Measurements from ENCODE around the gene GASK1A. TPM values are rescaled to one million over a fixed set of nuclear protein-coding genes. Genes with fewer than 3 reads are reported as not detected.

GASK1A gene
- total and polyA plus RNA-seq, 10 of the 15 experiments (the other 5 are each of a cell fraction or from before 2014, with no cell fraction given), result 0.18 TPM; not detected in 9

DNA sequence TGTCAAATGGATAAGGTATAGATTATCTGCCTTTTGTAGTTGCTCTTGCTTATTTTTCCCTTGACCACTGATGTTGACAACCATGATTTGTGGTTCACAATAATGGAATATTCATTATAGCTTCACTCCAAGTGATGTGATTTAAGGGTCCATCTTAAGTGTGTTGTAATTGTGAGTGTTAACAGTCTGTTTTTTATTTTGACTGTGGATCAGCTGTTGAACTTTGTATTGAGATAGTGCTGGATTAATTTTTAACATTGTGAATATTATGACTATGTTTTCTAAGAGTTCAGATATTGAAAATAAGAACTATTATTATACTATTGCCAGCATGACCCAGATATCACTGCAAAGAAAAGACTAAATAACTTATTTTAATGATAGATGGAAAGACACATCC lies 8.6 kb upstream of the GASK1A start:
- no peak overlapping the region for H3K4me3 ChIP-seq
- no peak for DNase-seq (ENCODE audit: low read depth, low spot score)
- ChIA-PET POLR2A (interaction anchor here (0.7 kb wide), 1 partner anchor 9 kb away, joined by 3 read pairs; the partner anchor contains the start of gene GASK1A), CTCF (interaction anchor here (1.1 kb wide), 1 partner anchor 8 kb away, joined by 5 read pairs; no protein-coding TSS in a partner anchor), SMC1A (ENCODE audit: uncharacterized antibody, unreplicated experiment) (interaction anchor here (2.0 kb wide), 1 partner anchor 9 kb away, joined by 8 read pairs; no protein-coding TSS in a partner anchor), RAD21 (ENCODE audit: unreplicated experiment) (no interaction called here)
- BruUV-seq (replicated peaks), result no TSS peak
- H3K4me2 ChIP-seq (ENCODE audit: control insufficient read depth, insufficient read depth), result no peak overlapping the region
- no peaks in the 10 kb centered on the region for H3K36me3 ChIP-seq (ENCODE audit: control insufficient read depth in 2 of 2, insufficient read depth in 2 of 2, low read length in 1 of 2)
- TF ChIP-seq KLF5 (IDR thresholded peaks at IDR 0.05; ENCODE audit: partially characterized antibody) (no peak), SIN3A (IDR thresholded peaks at IDR 0.05; ENCODE audit: low read depth, low read length) (no peak), BCL11A (IDR thresholded peaks at IDR 0.05; ENCODE audit: low read depth, low read length) (no peak), SMAD1 (IDR thresholded peaks at IDR 0.05; ENCODE audit: low read depth, partially characterized antibody) (no peak), BRCA1 (IDR thresholded peaks at IDR 0.05; ENCODE audit: low read depth, low read length) (no peak), ZBED1 (IDR thresholded peaks at IDR 0.05; ENCODE audit: borderline replicate concordance) (no peak), POLR2AphosphoS2 (IDR thresholded peaks at IDR 0.05; ENCODE audit: low read depth, low read length) (no peak), RAD51 (IDR thresholded peaks at IDR 0.05) (no peak), BACH1 (IDR thresholded peaks at IDR 0.05; ENCODE audit: borderline replicate concordance) (no peak), NBN (IDR thresholded peaks at IDR 0.05) (no peak), TBL1XR1 (IDR thresholded peaks at IDR 0.05; ENCODE audit: low read depth, low read length) (no peak), RUNX3 (IDR thresholded peaks at IDR 0.05; ENCODE audit: low read length) (no peak)
- TF ChIP-seq, protein P1, sequence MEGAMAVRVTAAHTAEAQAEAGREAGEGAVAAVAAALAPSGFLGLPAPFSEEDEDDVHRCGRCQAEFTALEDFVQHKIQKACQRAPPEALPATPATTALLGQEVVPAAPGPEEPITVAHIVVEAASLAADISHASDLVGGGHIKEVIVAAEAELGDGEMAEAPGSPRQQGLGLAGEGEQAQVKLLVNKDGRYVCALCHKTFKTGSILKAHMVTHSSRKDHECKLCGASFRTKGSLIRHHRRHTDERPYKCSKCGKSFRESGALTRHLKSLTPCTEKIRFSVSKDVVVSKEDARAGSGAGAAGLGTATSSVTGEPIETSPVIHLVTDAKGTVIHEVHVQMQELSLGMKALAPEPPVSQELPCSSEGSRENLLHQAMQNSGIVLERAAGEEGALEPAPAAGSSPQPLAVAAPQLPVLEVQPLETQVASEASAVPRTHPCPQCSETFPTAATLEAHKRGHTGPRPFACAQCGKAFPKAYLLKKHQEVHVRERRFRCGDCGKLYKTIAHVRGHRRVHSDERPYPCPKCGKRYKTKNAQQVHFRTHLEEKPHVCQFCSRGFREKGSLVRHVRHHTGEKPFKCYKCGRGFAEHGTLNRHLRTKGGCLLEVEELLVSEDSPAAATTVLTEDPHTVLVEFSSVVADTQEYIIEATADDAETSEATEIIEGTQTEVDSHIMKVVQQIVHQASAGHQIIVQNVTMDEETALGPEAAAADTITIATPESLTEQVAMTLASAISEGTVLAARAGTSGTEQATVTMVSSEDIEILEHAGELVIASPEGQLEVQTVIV (IDR thresholded peaks at IDR 0.05; ENCODE audit: borderline replicate concordance, partially characterized antibody), result no peak
- TF ChIP-seq, protein P2, sequence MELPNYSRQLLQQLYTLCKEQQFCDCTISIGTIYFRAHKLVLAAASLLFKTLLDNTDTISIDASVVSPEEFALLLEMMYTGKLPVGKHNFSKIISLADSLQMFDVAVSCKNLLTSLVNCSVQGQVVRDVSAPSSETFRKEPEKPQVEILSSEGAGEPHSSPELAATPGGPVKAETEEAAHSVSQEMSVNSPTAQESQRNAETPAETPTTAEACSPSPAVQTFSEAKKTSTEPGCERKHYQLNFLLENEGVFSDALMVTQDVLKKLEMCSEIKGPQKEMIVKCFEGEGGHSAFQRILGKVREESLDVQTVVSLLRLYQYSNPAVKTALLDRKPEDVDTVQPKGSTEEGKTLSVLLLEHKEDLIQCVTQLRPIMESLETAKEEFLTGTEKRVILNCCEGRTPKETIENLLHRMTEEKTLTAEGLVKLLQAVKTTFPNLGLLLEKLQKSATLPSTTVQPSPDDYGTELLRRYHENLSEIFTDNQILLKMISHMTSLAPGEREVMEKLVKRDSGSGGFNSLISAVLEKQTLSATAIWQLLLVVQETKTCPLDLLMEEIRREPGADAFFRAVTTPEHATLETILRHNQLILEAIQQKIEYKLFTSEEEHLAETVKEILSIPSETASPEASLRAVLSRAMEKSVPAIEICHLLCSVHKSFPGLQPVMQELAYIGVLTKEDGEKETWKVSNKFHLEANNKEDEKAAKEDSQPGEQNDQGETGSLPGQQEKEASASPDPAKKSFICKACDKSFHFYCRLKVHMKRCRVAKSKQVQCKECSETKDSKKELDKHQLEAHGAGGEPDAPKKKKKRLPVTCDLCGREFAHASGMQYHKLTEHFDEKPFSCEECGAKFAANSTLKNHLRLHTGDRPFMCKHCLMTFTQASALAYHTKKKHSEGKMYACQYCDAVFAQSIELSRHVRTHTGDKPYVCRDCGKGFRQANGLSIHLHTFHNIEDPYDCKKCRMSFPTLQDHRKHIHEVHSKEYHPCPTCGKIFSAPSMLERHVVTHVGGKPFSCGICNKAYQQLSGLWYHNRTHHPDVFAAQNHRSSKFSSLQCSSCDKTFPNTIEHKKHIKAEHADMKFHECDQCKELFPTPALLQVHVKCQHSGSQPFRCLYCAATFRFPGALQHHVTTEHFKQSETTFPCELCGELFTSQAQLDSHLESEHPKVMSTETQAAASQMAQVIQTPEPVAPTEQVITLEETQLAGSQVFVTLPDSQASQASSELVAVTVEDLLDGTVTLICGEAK (IDR thresholded peaks at IDR 0.05; ENCODE audit: borderline replicate concordance), result no peak
- no peaks in the 10 kb centered on the region for H3K79me2 ChIP-seq (ENCODE audit: control insufficient read depth, insufficient read depth, low read length)
- no peaks in the 10 kb centered on the region; the same call in 2 of the 3 replicates for H3K9me3 ChIP-seq (replicated peaks; ENCODE audit: control insufficient read depth, insufficient read depth, low read length)
- ATAC-seq, result no peak
- no peak overlapping the region for H3K9ac ChIP-seq (ENCODE audit: control insufficient read depth, insufficient read depth, low read length)
- H3K4me1 ChIP-seq (ENCODE audit: control insufficient read depth, insufficient read depth, low read length), result no peaks in the 10 kb centered on the region
- intact Hi-C loops (cut with micrococcal nuclease; ENCODE audit: unreplicated experiment), result no loop called here
- no peak for FAIRE-seq
- H3K27ac ChIP-seq (ENCODE audit: control insufficient read depth, insufficient read depth), result no peak overlapping the region
- H4K20me1 ChIP-seq (ENCODE audit: control insufficient read depth, insufficient read depth), result no peaks in the 10 kb centered on the region
- H2AFZ ChIP-seq (ENCODE audit: control insufficient read depth, low read depth, low read length), result no peak overlapping the region
- no peaks in the 10 kb centered on the region for H3K27me3 ChIP-seq (replicated peaks in 1 of 2; ENCODE audit: control insufficient read depth in 2 of 2, insufficient read depth in 2 of 2, low read length in 1 of 2)
- in situ Hi-C loops (cut with MboI), result no loop called here

Data from GM12878 (cell line).